T1000 (cell line): Measurements from ENCODE around the gene BAG2.

Experiments
- DNase-seq: peaks from one replicate; lab custom pipeline; 2025; ENCODE audit warnings: mixed read lengths; lab: John Stamatoyannopoulos, UW

The BAG2 gene

GRCh38 chr6:57221936-57222742 is 50.0 kb downstream of the BAG2 start, which contains the start of gene RAB23:
RAB23 (minus strand) TSS chr6:57222307; CDS start chr6:57210380, 11,927 bp downstream.
- DNase-seq: peak; percentile 90

- no peak for DNase-seq
Observed at GRCh38 chr6:57222743-57223077, 50.6 kb downstream of the BAG2 start.

DNA sequence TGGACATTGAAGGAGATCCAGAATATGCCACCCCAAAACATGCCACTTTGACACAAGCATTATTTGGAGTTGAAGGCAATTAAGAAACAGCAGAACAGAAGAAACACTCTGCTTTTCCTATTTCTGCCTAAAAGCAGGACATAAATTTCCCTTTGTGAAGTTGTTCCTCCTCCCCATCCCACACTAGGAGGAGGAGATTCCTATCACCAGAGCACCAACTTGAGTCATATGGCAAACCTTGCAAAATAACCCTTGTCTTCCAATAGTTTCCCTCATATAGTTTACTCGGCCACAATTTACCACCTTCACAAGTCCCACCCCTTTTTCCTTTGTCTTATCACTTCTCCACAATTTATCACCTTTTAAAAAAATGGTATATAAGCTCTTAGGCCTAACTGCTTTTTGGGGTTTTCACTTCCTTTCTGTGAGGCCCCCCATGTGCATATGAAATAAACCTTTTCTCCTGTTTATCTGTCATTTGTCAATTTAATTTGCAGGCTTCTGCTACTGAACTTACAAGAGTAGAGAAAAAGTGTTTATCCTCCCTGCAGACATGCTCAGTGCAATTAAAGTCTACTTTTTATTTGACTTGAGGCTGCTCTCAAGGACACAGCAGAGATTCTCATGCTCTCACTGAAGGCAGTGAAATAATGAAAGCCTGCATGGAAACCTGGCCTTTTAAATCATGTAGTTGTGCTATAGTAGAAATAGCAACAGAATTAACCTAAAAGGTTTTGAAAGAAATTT is 52.8 kb downstream of the BAG2 start:
- no peak for DNase-seq

DNA sequence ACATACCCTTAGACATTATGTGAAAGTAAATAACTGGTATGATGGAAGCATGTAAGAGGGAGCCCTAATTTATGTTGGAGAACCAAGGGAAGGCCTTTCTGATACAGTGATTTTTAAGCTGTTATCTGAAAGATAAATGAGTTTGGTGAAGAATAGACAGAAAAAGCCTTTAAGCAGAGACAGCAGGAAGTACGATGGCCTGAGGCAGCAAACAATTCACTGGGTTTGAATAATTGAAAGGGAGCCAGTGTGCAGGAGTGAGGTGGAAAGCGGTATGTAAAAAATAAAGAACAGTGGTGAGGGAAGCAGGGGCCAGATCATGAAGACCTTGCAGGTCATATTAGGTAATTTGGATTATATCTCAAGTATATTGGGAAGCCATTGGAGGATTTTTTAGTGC is 54.1 kb downstream of the BAG2 start:
- DNase-seq: no peak
